Activated CD4-positive, CD25-positive, alpha-beta regulatory T cell treated with anti-CD3 and anti-CD28 coated beads, Interleukin-2, amount 50 U/mL, for 16 hours (primary cell): Measurements from ENCODE around the gene SCAMP2.
"Not testable (repeated sequence)": the region's sequence is repeated elsewhere in the genome, so short reads cannot be mapped to it uniquely, and the experiment has no call there.

Source experiments
- DNase-seq: peaks from one replicate; pipeline ENCODE4 v3.0.0-alpha.2; 2020; ENCODE audit warnings: low read depth, low spot score

SCAMP2 gene, protein sequence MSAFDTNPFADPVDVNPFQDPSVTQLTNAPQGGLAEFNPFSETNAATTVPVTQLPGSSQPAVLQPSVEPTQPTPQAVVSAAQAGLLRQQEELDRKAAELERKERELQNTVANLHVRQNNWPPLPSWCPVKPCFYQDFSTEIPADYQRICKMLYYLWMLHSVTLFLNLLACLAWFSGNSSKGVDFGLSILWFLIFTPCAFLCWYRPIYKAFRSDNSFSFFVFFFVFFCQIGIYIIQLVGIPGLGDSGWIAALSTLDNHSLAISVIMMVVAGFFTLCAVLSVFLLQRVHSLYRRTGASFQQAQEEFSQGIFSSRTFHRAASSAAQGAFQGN

DNA sequence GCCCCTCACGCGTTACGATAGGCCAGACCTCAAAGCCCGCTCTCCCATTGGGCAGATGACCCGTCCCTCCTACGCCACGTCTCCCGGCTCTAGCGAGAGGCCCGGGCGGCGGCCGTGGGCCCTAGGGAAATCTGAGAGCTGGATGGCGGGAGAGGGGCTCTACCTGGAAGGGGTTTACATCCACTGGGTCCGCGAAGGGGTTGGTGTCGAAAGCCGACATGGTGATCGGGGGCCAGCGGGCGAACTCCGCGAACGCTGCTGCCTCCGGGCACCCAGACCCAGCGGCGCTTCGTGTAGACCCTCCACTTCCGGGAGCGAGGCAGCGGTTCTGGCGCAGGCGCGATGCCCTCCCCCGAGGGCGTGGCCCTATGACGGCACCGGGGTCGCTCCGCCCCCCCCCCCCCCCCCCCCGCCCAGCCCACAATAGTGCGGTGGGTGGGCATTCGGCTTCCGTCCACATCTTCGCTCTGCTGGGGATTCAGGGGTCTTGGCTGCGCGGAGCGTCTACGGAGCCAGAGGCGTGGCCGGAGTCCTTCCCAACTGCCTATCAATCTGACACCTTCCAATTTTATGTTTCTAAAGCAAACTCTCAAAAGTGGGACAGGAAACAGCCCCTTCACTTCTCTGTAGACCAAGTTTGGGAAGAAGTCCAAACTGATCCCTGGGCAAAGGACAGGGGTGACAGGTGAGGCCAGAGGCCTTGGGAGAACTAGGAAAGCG, at the start of gene SCAMP2:
TSS of gene SCAMP2 (minus strand) at position 330 of the 720 bp plus-strand sequence. CDS start at position 220, 110 bp downstream.
- peak; percentile 78 for DNase-seq

DNA sequence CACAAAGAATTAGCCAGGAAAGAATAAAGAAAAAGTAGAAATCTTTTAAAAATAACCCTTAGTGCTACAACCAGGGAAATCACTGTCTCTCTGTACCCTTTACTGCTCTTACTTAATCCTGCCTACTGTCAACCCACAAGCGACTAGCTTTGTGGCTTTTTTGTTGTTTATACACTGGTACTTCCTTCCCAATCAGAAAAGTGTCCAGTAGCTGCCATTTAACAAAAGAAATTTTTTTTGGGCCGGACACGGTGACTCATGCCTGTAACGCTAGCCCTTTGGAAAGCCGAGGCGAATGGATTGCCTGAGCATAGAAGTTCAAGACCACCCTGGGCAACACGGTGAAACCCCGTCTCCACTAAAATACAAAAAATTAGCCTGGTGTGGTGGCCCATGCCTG, 47.3 kb upstream of the SCAMP2 start:
- no peak for DNase-seq

DNA sequence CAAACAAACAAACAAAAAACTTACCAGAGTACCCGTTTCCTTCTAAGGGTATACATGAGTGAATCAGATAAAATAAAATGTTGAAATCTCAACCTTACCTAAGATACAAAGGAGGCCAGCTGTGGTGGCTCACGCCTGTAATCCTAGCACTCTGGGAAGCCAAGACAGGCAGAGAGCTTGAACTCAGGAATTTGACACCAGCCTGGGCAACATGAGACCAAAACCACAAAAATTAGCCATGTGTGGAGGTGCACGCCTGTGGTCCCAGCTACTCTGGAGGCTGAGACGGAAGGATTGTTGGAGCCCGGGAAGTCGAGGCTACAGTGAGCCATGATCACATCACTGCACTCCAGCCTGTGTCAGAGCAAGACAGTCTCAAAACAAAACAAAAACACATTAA, 44.5 kb upstream of the SCAMP2 start:
- DNase-seq: no peak

DNA sequence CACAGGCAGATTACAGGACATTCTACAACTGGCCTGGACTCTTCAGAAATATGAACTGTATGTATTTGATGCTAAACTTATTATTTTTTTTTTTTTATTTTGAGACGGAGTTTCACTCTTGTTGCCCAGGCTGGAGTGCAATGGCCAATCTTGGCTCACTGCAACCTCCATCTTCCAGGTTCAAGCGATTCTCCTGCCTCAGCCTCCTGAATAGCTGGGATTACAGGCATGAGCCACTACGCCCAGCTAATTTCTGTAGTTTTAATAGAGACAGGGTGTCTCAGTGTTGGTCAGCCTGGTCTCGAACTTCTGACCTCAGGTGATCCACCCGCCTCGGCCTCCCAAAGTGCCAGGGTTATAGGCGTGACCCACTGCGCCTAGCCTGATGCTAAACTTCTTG, 40.6 kb upstream of the SCAMP2 start:
- not testable (repeated sequence) for DNase-seq

DNA sequence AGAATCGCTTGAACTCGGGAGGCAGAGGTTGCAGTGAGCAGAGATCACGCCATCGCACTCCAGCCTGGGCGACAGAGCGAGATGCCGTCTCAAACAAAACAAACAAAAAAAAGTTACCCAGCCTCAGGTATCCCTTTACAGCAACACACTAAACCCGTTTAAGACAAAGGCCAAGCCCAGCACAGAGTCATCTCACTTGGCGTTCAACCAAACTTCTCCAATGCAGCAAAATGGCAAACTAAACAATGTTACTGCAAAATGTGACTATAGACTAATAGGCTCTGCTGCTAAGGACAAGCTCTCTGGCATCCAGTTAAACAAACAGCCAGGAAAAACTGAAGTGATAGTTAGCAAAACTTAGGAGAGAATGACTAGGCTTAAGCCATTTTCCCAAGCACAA, 39.9 kb upstream of the SCAMP2 start:
- DNase-seq: no peak

DNA sequence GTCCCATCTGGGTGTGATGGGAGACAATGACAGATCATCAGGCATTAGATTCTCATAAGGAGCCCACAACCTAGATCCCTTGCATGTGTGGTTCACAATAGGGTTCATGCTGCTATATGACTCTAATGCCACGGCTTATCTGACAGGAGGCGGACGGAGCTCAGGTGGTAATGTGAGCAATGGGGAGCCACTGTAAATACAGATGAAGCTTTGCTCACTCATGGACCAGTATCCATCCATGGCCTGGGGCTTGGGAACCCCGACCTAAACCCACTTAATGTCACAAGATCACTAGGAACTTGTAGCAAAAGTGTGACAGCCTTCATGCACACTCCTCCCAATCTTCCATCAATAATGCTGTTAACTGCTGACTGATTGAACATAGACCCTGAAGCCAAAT, 35.5 kb upstream of the SCAMP2 start:
- no peak for DNase-seq

DNA sequence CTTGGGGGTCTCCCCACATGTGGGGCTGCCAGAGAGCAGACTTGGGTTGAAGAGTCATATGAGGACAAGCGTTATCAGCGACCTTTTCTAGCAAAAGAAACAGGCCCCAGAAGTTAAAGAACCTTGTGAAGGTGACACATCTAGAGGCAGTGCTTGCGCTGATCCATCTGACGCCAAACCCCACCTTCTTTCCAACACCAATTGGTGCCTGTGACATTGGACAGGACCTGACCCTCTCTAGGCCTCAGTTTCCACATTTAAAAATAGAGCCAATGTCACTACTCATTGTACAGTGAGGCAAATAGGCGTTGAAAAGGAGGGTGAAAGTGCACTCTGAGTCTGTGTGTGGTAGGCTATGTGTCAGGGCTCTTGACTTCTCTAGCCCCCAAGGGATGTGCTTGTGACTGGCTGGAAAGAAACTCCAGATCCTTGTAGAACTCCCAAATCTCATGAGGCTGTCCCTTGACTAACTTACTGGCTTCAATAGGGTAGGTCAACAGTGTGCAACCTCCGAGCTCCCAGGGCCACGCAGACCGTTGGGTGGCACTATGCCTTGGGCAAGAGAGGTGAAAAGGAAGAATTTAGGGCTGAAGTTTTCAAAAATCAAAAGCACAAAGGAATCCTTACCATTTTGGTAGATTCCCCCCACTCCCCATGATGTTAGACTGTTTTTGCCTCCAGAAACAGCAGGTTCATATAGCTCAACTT, 34.2 kb upstream of the SCAMP2 start:
- DNase-seq: no peak

DNA sequence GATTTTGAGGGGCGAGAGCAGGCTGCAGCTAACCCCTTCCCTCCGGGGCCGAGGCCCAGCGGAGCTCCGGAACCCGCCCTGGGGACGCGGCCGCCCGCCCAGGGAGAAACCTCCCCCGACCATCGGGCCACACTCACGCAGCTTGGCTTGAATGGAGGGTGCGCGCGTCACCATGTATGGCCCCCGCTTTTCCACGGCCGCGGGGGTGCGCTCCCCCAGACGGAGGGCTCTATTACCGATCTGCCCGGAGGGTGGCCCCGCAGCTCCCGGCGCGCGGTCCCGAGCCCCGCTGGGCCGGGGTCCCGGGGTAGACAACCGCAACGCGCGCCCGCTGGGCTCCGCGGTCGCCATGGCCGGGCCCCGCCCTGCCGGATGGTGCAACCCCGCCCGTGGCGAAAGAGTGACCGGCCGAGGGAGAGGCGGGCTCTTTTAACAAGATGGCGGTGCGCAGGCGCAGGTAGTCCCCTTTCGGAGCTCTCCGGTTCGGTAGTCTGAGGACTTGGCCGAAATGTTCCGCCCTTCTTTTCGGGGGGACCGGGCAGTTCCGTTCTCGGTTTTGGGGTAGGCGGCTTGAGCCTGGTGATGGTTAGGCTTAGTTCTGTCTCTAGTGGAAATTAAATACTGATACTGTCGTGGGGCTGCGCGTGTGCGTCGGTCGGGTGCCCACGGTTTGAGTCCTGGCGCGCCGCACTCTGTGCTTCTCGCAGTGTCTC, 33.4 kb upstream of the SCAMP2 start, which contains the start of gene FAM219B:
TSS of gene FAM219B (minus strand) at position 402 of the 713 bp plus-strand sequence. CDS start at position 351, 51 bp downstream.
- peak; percentile 54 for DNase-seq

DNA sequence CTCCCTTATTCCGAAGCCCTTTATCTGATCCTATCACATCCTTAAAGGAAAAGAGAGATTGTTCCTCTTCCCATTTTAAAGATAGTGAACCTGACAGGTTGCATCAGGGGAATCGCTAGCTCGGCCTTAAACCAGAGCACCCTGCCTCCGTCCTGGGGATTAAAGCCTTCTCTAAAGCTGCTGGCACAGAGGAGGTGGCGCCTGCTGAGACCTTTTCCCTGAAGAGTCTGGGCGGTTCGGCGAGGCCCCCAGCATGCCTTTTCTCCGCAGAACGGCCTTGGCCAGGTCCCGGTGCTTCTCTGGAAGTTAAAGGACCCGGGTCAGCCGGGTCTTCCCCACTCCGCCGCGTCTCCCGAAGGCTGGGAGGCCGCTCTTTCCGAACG, 32.9 kb upstream of the SCAMP2 start:
- DNase-seq: no peak

DNA sequence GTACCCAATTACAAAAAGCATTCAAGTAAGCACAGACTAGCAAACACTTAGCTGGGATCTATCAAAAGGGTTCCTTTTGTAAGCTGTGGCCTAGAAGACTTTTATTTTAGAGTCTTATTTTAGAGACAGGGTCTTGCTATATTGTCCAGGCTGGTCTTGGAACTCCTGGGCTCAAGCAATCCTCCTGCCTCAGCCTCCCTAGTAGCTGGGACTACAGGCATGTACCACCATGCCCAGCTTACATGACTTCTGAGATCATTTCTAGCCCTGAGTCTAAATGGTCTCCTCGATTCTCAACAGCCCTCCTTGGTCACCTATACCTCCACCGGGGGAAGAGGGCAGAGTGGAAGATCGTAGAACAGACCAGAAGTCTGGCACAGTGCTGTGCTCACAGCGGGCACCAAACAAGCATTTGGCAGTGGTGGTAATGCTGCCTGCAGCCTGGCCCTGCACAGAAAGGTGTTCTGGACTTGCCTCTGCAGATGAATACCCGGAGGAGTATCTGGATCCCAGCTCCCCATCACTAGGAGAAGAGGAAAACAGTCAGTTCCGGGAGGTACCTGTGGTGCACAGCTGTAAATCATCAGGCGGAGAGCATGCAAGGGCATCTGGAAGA, 31.1 kb upstream of the SCAMP2 start:
- DNase-seq: no peak

DNA sequence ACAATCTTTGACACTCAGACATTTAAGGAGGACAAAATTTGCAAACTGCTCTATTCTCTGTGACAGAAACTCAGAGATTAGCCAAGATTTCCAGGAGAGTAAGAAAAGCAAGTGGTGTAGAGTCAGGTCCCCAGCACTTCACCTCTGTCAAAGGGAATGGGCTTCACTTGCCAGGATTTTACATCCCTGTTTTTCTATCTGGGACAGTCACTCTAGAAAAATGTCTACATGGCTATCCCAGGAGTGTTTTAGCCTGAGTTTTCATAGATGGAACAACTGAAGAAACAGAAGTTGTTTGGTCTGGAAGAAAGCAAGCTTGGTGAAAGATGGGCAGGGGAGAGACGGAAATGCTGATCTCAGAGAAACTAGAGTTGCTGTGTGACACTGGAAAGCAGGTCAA, 30.5 kb upstream of the SCAMP2 start:
- no peak for DNase-seq

DNA sequence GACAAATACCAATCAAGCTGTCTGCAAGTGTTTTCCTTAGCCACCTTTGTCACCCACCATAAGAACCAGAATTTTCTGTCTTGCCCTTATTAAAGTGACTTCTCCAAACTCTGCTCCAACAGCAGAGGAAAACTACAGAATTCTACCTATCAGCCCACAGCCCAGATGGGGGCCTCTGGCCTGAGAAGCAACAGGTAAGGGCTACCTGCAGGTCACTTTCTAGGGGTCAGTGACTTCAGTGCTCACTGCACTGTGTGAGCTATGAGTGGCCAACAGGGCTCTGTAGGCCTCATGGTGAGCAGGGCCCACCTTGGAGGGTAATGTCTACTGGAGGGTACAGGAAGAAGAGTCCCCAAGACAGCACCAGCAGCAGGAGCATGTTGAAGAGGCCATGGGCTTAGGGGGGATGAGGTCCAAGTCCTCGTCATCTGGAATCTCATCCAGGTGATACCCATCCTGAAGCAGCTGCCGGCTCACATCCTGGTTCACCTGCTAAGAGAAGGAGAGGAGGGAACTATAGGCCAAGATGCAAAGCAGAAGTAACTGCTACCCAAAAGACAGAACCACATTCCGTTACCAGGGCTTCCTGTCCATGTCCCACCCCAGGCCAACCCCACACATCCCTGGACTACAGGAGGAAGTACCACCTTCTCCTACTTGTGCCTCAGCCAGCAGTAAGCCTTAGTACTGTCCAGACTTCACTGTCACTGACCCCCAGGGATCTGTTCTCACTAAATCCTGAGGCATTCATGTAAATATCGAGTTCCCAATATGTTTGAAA, 29.3 kb upstream of the SCAMP2 start:
- DNase-seq: no peak

DNA sequence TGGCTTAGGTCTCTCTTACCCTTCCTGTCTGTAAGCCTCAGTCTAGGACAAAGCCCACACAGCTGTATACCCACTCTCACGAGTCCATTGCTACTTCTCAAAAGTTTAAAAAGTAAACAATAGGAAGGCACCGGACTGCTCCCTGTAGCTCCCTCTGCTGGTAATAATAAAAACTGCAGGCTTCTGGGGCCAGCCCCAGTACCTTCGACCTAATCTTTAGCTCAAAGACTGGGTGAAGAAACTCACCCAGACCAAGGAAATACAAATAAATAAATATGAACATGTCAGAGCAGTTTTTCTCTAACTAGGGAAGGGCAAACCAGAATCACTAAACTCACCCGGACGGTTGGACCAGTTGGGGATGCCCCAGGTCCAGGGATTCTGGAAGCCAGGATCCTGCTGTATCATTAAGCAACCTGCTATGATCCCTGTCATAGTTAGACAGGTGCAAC, 28.5 kb upstream of the SCAMP2 start:
- peak; percentile 29 for DNase-seq

DNA sequence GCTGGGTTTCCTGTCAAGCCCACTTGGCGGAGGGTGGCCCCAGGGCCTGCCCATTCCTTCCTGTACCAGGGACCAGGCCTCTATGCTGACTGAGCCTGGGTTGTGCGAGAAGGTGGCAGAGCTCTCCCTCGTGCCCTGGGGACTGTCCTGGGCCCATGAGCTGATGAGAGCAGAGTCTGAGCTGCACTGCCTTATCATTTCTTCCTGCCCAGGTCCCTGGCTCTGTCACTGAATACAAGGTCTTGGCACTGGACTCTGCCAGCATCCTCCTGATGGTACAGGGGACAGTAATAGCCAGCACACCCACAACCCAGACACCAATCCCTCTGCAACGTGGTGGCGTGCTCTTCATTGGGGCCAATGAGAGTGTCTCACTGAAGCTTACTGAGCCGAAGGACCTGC, 24.1 kb upstream of the SCAMP2 start:
- no peak for DNase-seq

DNA sequence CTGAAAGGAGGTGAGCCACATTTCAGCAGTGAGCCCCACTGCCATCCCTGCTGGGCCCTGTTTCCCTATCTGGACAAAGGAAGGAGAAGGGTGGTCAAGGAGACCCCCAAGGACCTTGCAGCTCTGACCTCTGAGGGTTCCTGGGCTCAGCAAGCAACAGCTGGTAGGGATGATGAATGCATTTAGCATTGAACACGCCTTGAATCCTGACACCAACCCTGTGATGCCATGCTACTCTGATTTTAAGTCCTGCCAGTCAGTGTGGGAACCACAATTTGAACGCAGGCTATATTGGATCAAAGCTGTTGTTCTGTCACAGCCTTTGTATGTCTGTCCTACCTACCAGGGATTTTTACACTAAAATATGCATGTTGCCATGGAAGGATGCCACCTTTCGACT, 23.2 kb upstream of the SCAMP2 start:
- no peak for DNase-seq

DNA sequence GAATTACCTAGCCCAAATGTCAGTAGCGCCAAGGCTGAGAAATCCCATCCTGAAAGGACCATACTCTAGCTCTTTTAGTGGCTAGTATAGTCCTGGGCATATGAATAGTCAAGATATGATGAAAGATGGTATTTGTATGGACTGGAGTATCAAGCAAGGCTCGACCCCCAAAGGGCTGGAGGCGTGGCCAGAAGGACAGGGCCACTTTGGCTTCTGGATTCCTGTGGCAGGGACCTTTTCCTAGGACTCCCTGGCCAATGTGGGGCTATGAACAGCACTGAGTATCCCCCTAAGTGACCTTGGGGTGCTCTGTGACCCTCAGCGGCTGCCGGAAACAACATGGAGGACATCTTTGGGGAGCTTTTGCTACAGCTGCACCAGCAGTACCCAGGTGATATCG, 22.7 kb upstream of the SCAMP2 start:
- DNase-seq: no peak

DNA sequence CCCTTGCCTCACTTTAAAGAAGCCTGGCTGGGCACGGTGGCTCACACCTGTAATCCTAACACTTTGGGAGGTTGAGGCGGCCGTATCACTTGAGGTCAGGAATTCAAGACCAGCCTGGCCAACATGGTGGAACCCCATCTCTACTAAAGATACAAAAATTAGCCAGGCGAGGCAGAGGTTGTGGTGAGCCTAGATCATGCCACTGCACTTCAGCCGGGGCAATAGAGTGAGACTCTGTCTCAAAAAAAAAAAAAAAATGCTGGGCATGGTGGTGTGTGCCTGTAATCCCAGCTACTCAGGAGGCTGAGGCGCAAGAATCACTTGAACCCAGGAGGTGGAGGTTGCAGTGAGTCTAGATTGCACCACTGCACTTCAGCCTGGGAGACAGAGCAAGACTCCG, 21.2 kb upstream of the SCAMP2 start:
- not testable (repeated sequence) for DNase-seq

DNA sequence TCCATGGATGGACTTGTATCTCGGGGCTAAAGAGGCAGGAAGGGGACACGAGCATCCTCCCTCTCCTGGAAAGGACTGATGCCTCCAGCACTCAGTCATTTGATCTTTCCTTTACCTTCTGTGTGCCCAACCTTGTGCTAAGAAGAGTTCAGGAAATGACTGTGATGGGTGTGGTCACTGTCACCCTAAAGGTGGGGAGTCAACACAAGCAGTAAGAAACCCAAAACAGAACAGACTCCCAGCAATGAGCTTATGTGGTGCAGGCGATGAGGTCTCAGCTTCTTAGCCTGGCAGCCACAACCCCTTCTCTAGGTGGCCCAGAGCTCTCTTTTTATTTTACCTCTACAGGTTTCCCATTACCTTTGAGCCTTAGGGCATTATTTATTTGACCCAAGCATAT, 20.5 kb upstream of the SCAMP2 start:
- no peak for DNase-seq

DNA sequence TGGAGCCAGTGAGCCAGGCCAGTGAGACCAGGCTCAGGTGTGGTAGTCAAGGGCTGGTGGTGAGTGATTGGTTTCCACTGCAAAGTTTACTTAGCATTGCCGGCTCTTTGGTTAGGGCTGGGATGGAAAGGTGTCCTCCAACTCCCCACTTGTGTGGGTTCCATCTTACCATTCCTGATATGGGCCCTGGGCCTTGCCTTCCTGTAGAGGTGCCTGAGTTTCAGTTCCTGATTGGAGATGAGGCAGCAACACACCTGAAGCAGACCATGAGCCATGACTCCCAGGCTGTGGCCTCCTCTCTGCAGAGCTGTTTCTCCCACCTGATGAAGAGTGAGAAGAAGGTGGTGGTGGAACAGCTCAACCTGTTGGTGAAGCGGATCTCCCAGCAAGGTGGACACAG, 19.8 kb upstream of the SCAMP2 start:
- DNase-seq: no peak

DNA sequence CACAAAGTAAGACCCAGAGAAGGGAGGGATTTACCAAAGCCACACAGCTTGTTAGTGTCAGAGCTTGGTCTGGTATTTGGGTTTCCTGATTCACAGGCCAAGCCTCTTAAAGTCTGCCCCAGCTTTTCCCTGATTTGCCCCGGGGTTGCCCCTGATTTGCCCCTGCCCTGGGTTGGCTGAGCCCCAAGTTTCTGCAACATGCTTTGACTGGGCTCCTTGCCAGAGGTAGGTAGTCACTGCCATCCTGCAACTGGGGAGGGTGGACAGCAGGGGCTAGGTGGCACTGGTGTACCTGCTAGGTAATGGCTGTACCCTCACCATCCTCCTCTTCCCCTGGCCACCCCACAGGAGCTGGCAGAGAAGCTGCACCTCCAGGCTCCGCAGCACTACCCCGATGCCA, 19.1 kb upstream of the SCAMP2 start:
- DNase-seq: no peak

DNA sequence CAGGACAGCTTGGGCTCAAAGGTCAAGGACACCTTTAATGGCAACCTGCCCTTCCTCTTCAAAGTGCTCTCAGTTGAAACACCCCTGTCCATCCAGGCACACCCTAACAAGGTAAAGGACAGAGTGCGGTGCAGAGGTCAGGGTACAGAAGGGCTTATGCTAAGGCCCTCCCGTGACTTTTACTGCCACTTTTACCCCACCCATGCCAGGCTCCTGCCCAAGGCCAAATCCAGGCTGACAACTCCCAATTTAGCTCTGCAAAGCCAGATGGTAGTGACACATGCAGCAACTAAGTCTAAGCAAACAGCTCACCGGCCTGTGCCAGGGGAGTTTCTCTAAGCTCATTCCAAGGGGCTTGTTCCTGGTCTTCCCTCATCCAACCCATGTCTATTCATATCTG, 18.3 kb upstream of the SCAMP2 start:
- no peak for DNase-seq
